Measurements from ENCODE around the gene SGPP2. TPM values are rescaled to one million over a fixed set of nuclear protein-coding genes. Genes with fewer than 3 reads are reported as not detected.

Gene SGPP2
- total RNA-seq, 2 experiments from 2014 or later = 2.8 to 3.0 TPM

- POLR2A ChIA-PET = no interaction called here
- TF ChIP-seq CTCF (IDR thresholded peaks at IDR 0.05) = no peak
- no peak for DNase-seq
- Mint-ChIP-seq H3K27me3 (no peaks in the 10 kb centered on the region), H3K9me3 (peaks cover under 1% of the 10 kb centered on the region), H3K4me1 (ENCODE audit: low read depth) (no peaks in the 10 kb centered on the region), H3K27ac (no peak overlapping the region), H3K36me3 (ENCODE audit: low read depth) (peaks cover 63% of the 10 kb centered on the region), H3K4me3 (no peak overlapping the region)
- no peak for ATAC-seq
- intact Hi-C loops (cut with micrococcal nuclease) = no loop called here
- CTCF ChIA-PET = interaction anchor here (0.8 to 2.2 kb wide), 3 partner anchors 19 to 112 kb away, joined by 3 to 6 read pairs (median 4); no protein-coding TSS in a partner anchor
Measured at GRCh38 chr2:222595581-222595980, 171.2 kb downstream of the SGPP2 start.

GRCh38 chr2:222598611-222599010 is 174.3 kb downstream of the SGPP2 start:
- CTCF ChIA-PET = interaction anchor here (1.3 kb wide), 1 partner anchor 280 kb away, joined by 3 read pairs; no protein-coding TSS in a partner anchor

GRCh38 chr2:222603501-222603900 is 179.2 kb downstream of the SGPP2 start:
- TF ChIP-seq CTCF (IDR thresholded peaks at IDR 0.05) = no peak
- Mint-ChIP-seq H3K27me3 (no peaks in the 10 kb centered on the region), H3K36me3 (ENCODE audit: low read depth) (peaks cover 47% of the 10 kb centered on the region), H3K9me3 (no peaks in the 10 kb centered on the region), H3K27ac (no peak overlapping the region), H3K4me3 (no peak overlapping the region), H3K4me1 (ENCODE audit: low read depth) (peaks cover 2% of the 10 kb centered on the region)
- POLR2A ChIA-PET = no interaction called here
- DNase-seq = no peak
- CTCF ChIA-PET = interaction anchor here (0.6 to 1.1 kb wide), 3 partner anchors 20 to 579 kb away, joined by 3 read pairs; no protein-coding TSS in a partner anchor
- ATAC-seq = no peak
- intact Hi-C loops (cut with micrococcal nuclease) = no loop called here

More at GRCh38 chr2:222598611-222599010, 174.3 kb downstream of the SGPP2 start:
- Mint-ChIP-seq H3K27ac (no peak overlapping the region), H3K36me3 (ENCODE audit: low read depth) (peaks cover 44% of the 10 kb centered on the region), H3K9me3 (no peaks in the 10 kb centered on the region), H3K27me3 (no peaks in the 10 kb centered on the region), H3K4me1 (ENCODE audit: low read depth) (peaks cover 2% of the 10 kb centered on the region), H3K4me3 (no peak overlapping the region)
- POLR2A ChIA-PET = no interaction called here
- intact Hi-C loops (cut with micrococcal nuclease) = no loop called here
- DNase-seq (no peak), ATAC-seq (no peak)
- TF ChIP-seq CTCF (IDR thresholded peaks at IDR 0.05) = no peak

GRCh38 chr2:222604749-222605515 is 180.6 kb downstream of the SGPP2 start:
- Mint-ChIP-seq H3K27ac (no peak overlapping the region), H3K4me3 (no peak overlapping the region), H3K4me1 (ENCODE audit: low read depth) (peaks cover 2% of the 10 kb centered on the region), H3K9me3 (no peaks in the 10 kb centered on the region), H3K27me3 (no peaks in the 10 kb centered on the region), H3K36me3 (ENCODE audit: low read depth) (peaks cover 45% of the 10 kb centered on the region)
- no peak for ATAC-seq
- CTCF ChIA-PET = no interaction called here
- intact Hi-C loops (cut with micrococcal nuclease) = no loop called here
- no peak for TF ChIP-seq CTCF (IDR thresholded peaks at IDR 0.05)
- DNase-seq = no peak
- POLR2A ChIA-PET = no interaction called here

GRCh38 chr2:222606306-222606705 is 182.0 kb downstream of the SGPP2 start:
- CTCF ChIA-PET = no interaction called here
- no peaks in the 10 kb centered on the region for H3K27me3 Mint-ChIP-seq
- POLR2A ChIA-PET = no interaction called here
- H3K9me3 Mint-ChIP-seq = no peaks in the 10 kb centered on the region
- DNase-seq (no peak), ATAC-seq (no peak)
- H3K4me3 Mint-ChIP-seq = no peak overlapping the region
- intact Hi-C loops (cut with micrococcal nuclease) = no loop called here
- no peak overlapping the region for H3K27ac Mint-ChIP-seq
- H3K4me1 Mint-ChIP-seq (ENCODE audit: low read depth) = no peaks in the 10 kb centered on the region
- no peak for TF ChIP-seq CTCF (IDR thresholded peaks at IDR 0.05)
- peaks cover 42% of the 10 kb centered on the region for H3K36me3 Mint-ChIP-seq (ENCODE audit: low read depth)
